HEK293 (cell line): ENCODE results near the gene INCA1.
A peak's percentile ranks its signal among the peaks of the same experiment; 100 is the strongest.

Experiments
- CTCF ChIA-PET: fragments of 350-600 bp; formaldehyde crosslinking; extraction: SDS; loops from one replicate; lab custom pipeline; 2021; ENCODE audit warnings: antibody characterized with exemption; lab: Yijun Ruan, JAX
- POLR2A ChIA-PET: fragments of 300-600 bp; formaldehyde crosslinking; extraction: SDS; loops from one replicate; lab custom pipeline; 2020; ENCODE audit warnings: antibody characterized with exemption, inconsistent platforms; lab: Yijun Ruan, JAX
- H3K27ac ChIP-seq: fragments of 200-500 bp; sonication (Bioruptor generic); 2 replicates; pipeline ENCODE4 v1.5.1; 2014; ENCODE audit warnings: low read depth, low read length, control low read depth, inconsistent platforms; ENCODE audit errors: extremely low read depth
- H3K36me3 ChIP-seq, 2 experiments: fragments of 200-500 bp in 1 of 2; sonication (Bioruptor generic) in 1 of 2; 1 replicate in 1 of 2; 2 replicates in 1 of 2; pipeline ENCODE4 v1.5.1; 2014 to 2017; ENCODE audit warnings: inconsistent platforms in 2 of 2, low read length in 2 of 2; ENCODE audit not compliant: control insufficient read depth in 2 of 2, insufficient read depth in 1 of 2
- H3K4me1 ChIP-seq: fragments of 200-500 bp; sonication (Bioruptor generic); 2 replicates; pipeline ENCODE4 v1.5.1; 2014; ENCODE audit warnings: mild to moderate bottlenecking, low read length, inconsistent platforms; ENCODE audit not compliant: control insufficient read depth, insufficient read depth
- H3K4me3 ChIP-seq: 2 replicates; pipeline ENCODE4 v1.5.1; 2011; ENCODE audit warnings: low read depth, mild to moderate bottlenecking, control low read depth, low read length, moderate library complexity
- H3K9me3 ChIP-seq: fragments of 200-500 bp; sonication (Bioruptor generic); 2 replicates; pipeline ENCODE4 v1.5.1; 2014; ENCODE audit warnings: low read depth, low read length, inconsistent platforms; ENCODE audit not compliant: control insufficient read depth, insufficient read depth
- CTCF ChIP-seq: fragments of 450-650 bp; formaldehyde crosslinking; IDR thresholded peaks from 2 replicates; pipeline ENCODE4 v1.5.1; 2016; ENCODE audit warnings: missing biosample characterization, missing genetic modification characterization
- KLF16 ChIP-seq: fragments of 450-650 bp; formaldehyde crosslinking; IDR thresholded peaks from 2 replicates; pipeline ENCODE4 v1.5.1; 2017; ENCODE audit warnings: missing biosample characterization, missing genetic modification characterization
- KLF17 ChIP-seq: fragments of 450-650 bp; formaldehyde crosslinking; IDR thresholded peaks from 2 replicates; pipeline ENCODE4 v1.5.1; 2016; ENCODE audit warnings: missing biosample characterization, missing genetic modification characterization
- MZF1 ChIP-seq: fragments of 450-650 bp; formaldehyde crosslinking; IDR thresholded peaks from 2 replicates; pipeline ENCODE4 v1.5.1; 2017; ENCODE audit warnings: missing biosample characterization, missing genetic modification characterization, borderline replicate concordance
- PATZ1 ChIP-seq: fragments of 450-650 bp; formaldehyde crosslinking; IDR thresholded peaks from 2 replicates; pipeline ENCODE4 v1.5.1; 2016; ENCODE audit warnings: missing biosample characterization, missing genetic modification characterization
- REPIN1 ChIP-seq: fragments of 450-650 bp; formaldehyde crosslinking; IDR thresholded peaks from 2 replicates; pipeline ENCODE4 v1.5.1; 2017; ENCODE audit warnings: missing biosample characterization, missing genetic modification characterization, low read depth
- ZFP37 ChIP-seq: fragments of 450-650 bp; formaldehyde crosslinking; IDR thresholded peaks from 2 replicates; pipeline ENCODE4 v1.5.1; 2016; ENCODE audit warnings: missing biosample characterization, missing genetic modification characterization
- ZFP69B ChIP-seq: fragments of 450-650 bp; formaldehyde crosslinking; IDR thresholded peaks from 2 replicates; pipeline ENCODE4 v1.5.1; 2016; ENCODE audit warnings: missing biosample characterization, missing genetic modification characterization
- ZNF121 ChIP-seq: fragments of 450-650 bp; formaldehyde crosslinking; IDR thresholded peaks from 2 replicates; pipeline ENCODE4 v1.5.1; 2016; ENCODE audit warnings: missing biosample characterization, missing genetic modification characterization
- ZNF174 ChIP-seq: fragments of 450-650 bp; formaldehyde crosslinking; IDR thresholded peaks from 2 replicates; pipeline ENCODE4 v1.5.0; 2017; ENCODE audit warnings: missing biosample characterization, mild to moderate bottlenecking, missing genetic modification characterization
- ZNF223 ChIP-seq: fragments of 450-650 bp; formaldehyde crosslinking; IDR thresholded peaks from 2 replicates; pipeline ENCODE4 v1.5.1; 2016; ENCODE audit warnings: missing biosample characterization, missing genetic modification characterization
- ZNF23 ChIP-seq: fragments of 450-650 bp; formaldehyde crosslinking; IDR thresholded peaks from 2 replicates; pipeline ENCODE4 v1.5.1; 2016; ENCODE audit warnings: missing biosample characterization, missing genetic modification characterization, borderline replicate concordance
- ZNF350 ChIP-seq: fragments of 450-650 bp; formaldehyde crosslinking; IDR thresholded peaks from 2 replicates; pipeline ENCODE4 v1.5.0; 2017; ENCODE audit warnings: missing biosample characterization, mild to moderate bottlenecking, missing genetic modification characterization
- ZNF362 ChIP-seq: fragments of 450-650 bp; formaldehyde crosslinking; IDR thresholded peaks from 2 replicates; pipeline ENCODE4 v1.5.1; 2016; ENCODE audit warnings: missing biosample characterization, missing genetic modification characterization
- ZNF398 ChIP-seq: fragments of 450-650 bp; formaldehyde crosslinking; IDR thresholded peaks from 2 replicates; pipeline ENCODE4 v1.5.1; 2017; ENCODE audit warnings: missing biosample characterization, missing genetic modification characterization
- ZNF48 ChIP-seq: fragments of 450-650 bp; formaldehyde crosslinking; IDR thresholded peaks from 2 replicates; pipeline ENCODE4 v1.5.1; 2016; ENCODE audit warnings: missing biosample characterization, missing genetic modification characterization
- ZNF544 ChIP-seq: fragments of 450-650 bp; formaldehyde crosslinking; IDR thresholded peaks from 2 replicates; pipeline ENCODE4 v1.5.0; 2017; ENCODE audit warnings: missing biosample characterization, missing genetic modification characterization
- ZNF654 ChIP-seq: fragments of 450-650 bp; formaldehyde crosslinking; IDR thresholded peaks from 2 replicates; pipeline ENCODE4 v1.5.1; 2016; ENCODE audit warnings: low read depth, missing biosample characterization, missing genetic modification characterization
- ZNF777 ChIP-seq: fragments of 450-650 bp; formaldehyde crosslinking; IDR thresholded peaks from 2 replicates; pipeline ENCODE4 v1.5.1; 2017; ENCODE audit warnings: missing biosample characterization, missing genetic modification characterization, borderline replicate concordance
- ZSCAN16 ChIP-seq: fragments of 450-650 bp; formaldehyde crosslinking; IDR thresholded peaks from 2 replicates; pipeline ENCODE4 v1.5.1; 2016; ENCODE audit warnings: missing biosample characterization, missing genetic modification characterization
- ZSCAN30 ChIP-seq: fragments of 450-650 bp; IDR thresholded peaks from 2 replicates; pipeline ENCODE4 v1.5.1; 2018; ENCODE audit warnings: missing biosample characterization, mild to moderate bottlenecking, missing genetic modification characterization, moderate library complexity
- ZXDB ChIP-seq: fragments of 450-650 bp; formaldehyde crosslinking; IDR thresholded peaks from 2 replicates; pipeline ENCODE4 v1.5.1; 2016; ENCODE audit warnings: missing biosample characterization, missing genetic modification characterization

INCA1 gene

GRCh38 chr17:4982305-4982704 is 15.0 kb downstream of the INCA1 start:
- H3K36me3 ChIP-seq: peaks cover 31 to 62% of the 10 kb centered on the region in 2 experiments
- no peak for TF ChIP-seq ZNF23 (tag by site-specific recombination)
- H3K27ac ChIP-seq: no peak overlapping the region
- no peaks in the 10 kb centered on the region for H3K9me3 ChIP-seq
- ChIA-PET CTCF (interaction anchor here (1.2 to 1.6 kb wide), 2 partner anchors 15 to 73 kb away, joined by 4 to 5 read pairs; no protein-coding TSS in a partner anchor), POLR2A (no interaction called here)
- H3K4me3 ChIP-seq: no peak overlapping the region
- peaks cover 6% of the 10 kb centered on the region for H3K4me1 ChIP-seq

GRCh38 chr17:4980644-4981216 is 16.6 kb downstream of the INCA1 start:
- Histone ChIP-seq H3K27ac (no peak overlapping the region), H3K36me3 (peaks cover 39 to 72% of the 10 kb centered on the region in 2 experiments), H3K4me3 (no peak overlapping the region), H3K9me3 (no peaks in the 10 kb centered on the region), H3K4me1 (no peaks in the 10 kb centered on the region)
- ChIA-PET POLR2A (interaction anchor here (0.9 to 1.6 kb wide), 2 partner anchors 14 to 35 kb away, joined by 4 to 8 read pairs; partner anchors contain the start of gene SPAG7), CTCF (interaction anchor here (0.6 to 4.3 kb wide), 22 partner anchors 8 to 397 kb away, joined by 3 to 43 read pairs (median 4); partner anchors contain the start of genes CHRNE, RNF167, SLC25A11 and SMTNL2)
- TF ChIP-seq KLF16 (tag by site-specific recombination): no peak
- TF ChIP-seq ZSCAN16: no peak
- TF ChIP-seq ZNF350 (tag by site-specific recombination): no peak
- TF ChIP-seq ZNF48 (tag by site-specific recombination): no peak
- TF ChIP-seq CTCF (tag by site-specific recombination): peak; percentile 52
- no peak for TF ChIP-seq ZNF398 (tag by site-specific recombination)
- TF ChIP-seq ZNF544 (tag by site-specific recombination): no peak
- no peak for TF ChIP-seq ZFP69B (tag by site-specific recombination)
- TF ChIP-seq ZSCAN30 (tag by site-specific recombination): no peak
- TF ChIP-seq KLF17 (tag by site-specific recombination): no peak
- peak; percentile 36 for TF ChIP-seq ZNF654 (tag by site-specific recombination)
- TF ChIP-seq ZFP37: no peak
- TF ChIP-seq ZNF362 (tag by site-specific recombination): no peak
- no peak for TF ChIP-seq MZF1 (tag by site-specific recombination)
- no peak for TF ChIP-seq REPIN1
- 0 out of 2 replicates have a peak, but pooled peaks have one; percentile 22 for TF ChIP-seq PATZ1
- TF ChIP-seq ZXDB (tag by site-specific recombination): no peak
- TF ChIP-seq ZNF174 (tag by site-specific recombination): no peak
- TF ChIP-seq ZNF121: no peak
- no peak for TF ChIP-seq ZNF777 (tag by site-specific recombination)
- TF ChIP-seq ZNF223: no peak
